Kidney epithelial cell (primary cell): ENCODE results near the gene CTTN. TPM values are rescaled to one million over a fixed set of nuclear protein-coding genes. Genes with fewer than 3 reads are reported as not detected.

Experiments
- DNase-seq: peaks from one replicate; pipeline ENCODE4 v3.0.0-alpha.2; 2010; ENCODE audit warnings: low read depth
- H3K27me3 ChIP-seq: 2 replicates; pipeline ENCODE4 v1.6.0; 2011; ENCODE audit warnings: low read length; ENCODE audit not compliant: control insufficient read depth, insufficient read depth
- H3K36me3 ChIP-seq: 2 replicates; pipeline ENCODE4 v1.5.1; 2011; ENCODE audit warnings: low read length; ENCODE audit not compliant: control insufficient read depth, insufficient read depth
- H3K4me3 ChIP-seq: 2 replicates; pipeline ENCODE4 v1.5.1; 2011; ENCODE audit warnings: low read depth, mild to moderate bottlenecking, control low read depth, low read length
- CTCF ChIP-seq: IDR thresholded peaks from 2 replicates; pipeline ENCODE4 v1.5.1; 2011; ENCODE audit warnings: mild to moderate bottlenecking, moderate library complexity, low read length, control low read depth, inconsistent platforms; ENCODE audit not compliant: insufficient read depth, poor library complexity, severe bottlenecking
- total RNA-seq: library from RNA; depleted of rRNA; stranded (reverse); fragments of >200 nt; gene quantifications from 2 replicates; pipeline ENCODE4 v1.2.3, GENCODE V29; 2015

Gene CTTN
- total RNA-seq, 1 donor from 2014 or later: 296 TPM

DNA sequence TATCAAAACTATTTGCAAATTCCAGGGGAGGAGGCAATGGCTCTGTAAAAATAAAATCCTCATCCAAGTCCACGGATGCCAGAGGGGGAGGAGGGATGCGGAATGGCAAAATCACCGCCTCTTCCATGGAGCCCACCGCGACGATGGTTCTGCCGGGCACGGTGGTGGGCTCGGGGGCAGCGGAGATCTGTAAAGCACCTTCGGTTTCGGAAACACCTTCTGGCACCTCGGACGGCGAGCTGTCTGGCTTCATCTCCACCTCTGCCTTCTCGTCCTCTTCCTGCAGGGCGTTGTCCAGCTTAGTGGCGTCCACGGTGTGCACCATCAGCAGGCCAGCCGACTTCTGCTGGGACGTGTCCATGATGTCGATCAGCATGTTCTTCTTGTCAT is 87.7 kb downstream of the CTTN start:
- Histone ChIP-seq H3K4me3 (no peak overlapping the region), H3K36me3 (no peaks in the 10 kb centered on the region), H3K27me3 (no peaks in the 10 kb centered on the region)
- no peak for TF ChIP-seq CTCF
- no peak for DNase-seq

Other genes with a start within 250 kb of the CTTN start
- gene FADD, start 195.2 kb upstream of the CTTN start, total RNA-seq: 50.2 and 51.5 TPM in 2 replicates
- gene PPFIA1, start 127.8 kb upstream of the CTTN start, total RNA-seq: 38.6 and 47.6 TPM in 2 replicates